ENCODE results near the gene MYRF.

DNA sequence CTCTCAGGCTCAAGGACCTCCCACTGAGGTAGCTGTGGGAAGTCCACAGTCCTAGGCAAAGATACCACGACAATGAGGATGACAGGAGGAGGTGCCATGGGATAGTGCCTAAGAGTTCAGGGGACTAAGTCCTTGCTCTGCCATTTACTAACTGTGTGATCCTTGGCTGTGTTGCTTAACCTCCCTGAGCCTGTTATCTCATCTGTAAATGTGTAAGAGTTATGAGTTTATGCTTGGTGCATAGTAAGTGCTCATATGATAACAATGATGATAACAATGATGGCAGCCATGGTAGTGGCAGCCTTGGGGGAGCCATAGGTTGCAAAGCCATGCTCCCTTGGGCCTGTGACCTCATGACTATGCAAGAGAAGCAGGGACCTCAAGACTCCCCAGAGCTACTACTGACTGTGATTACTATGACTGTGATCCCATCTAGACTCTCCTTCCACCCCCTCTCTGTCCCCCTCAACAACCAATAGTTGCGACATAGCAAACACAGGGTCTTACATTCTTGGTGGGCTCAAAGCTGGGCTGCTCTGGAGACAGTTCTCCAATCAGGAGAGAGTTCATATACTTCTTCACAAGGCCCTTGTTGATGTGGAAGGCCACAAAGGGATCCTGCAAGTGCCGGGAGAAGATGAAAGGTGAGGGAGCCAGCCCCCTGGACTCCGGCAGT is 60.4 kb downstream of the MYRF start:
- TF ChIP-seq CTCF (IDR thresholded peaks at IDR 0.05), result no peak
- TF ChIP-seq POLR2A (IDR thresholded peaks at IDR 0.05), result no peak

Measured in thyroid gland (tissue), 4 donors.